ENCODE data around the gene PRDM1. TPM values are rescaled to one million over a fixed set of nuclear protein-coding genes. Genes with fewer than 3 reads are reported as not detected.

The PRDM1 gene
- total RNA-seq, 1 donor from 2014 or later: 0.85 TPM

GRCh38 chr6:106155219-106155830 lies 69.2 kb downstream of the PRDM1 start:
- Histone ChIP-seq H3K27me3 (ENCODE audit: low read depth) (peaks cover 13% of the 10 kb centered on the region), H3K27ac (replicated peaks) (no peak overlapping the region), H3K9me3 (replicated peaks) (no peaks in the 10 kb centered on the region), H3K4me1 (no peaks in the 10 kb centered on the region), H3K36me3 (no peaks in the 10 kb centered on the region), H3K4me3 (no peak overlapping the region)
- no peak for TF ChIP-seq CTCF (IDR thresholded peaks at IDR 0.05; ENCODE audit: borderline replicate concordance)
- intact Hi-C loops (cut with micrococcal nuclease): no loop called here
- no peak for DNase-seq

GRCh38 chr6:106156413-106156812 lies 70.3 kb downstream of the PRDM1 start:
- Histone ChIP-seq H3K27me3 (ENCODE audit: low read depth) (peaks cover 20% of the 10 kb centered on the region), H3K27ac (replicated peaks) (no peak overlapping the region), H3K9me3 (replicated peaks) (no peaks in the 10 kb centered on the region), H3K36me3 (no peaks in the 10 kb centered on the region), H3K4me3 (no peak overlapping the region), H3K4me1 (no peaks in the 10 kb centered on the region)
- intact Hi-C loops (cut with micrococcal nuclease): no loop called here
- no peak for DNase-seq
- no peak for TF ChIP-seq CTCF (IDR thresholded peaks at IDR 0.05; ENCODE audit: borderline replicate concordance)

- H3K9me3 ChIP-seq (replicated peaks): no peaks in the 10 kb centered on the region
- H3K36me3 ChIP-seq: no peaks in the 10 kb centered on the region
- no peak for DNase-seq
- peaks cover 20% of the 10 kb centered on the region for H3K27me3 ChIP-seq (ENCODE audit: low read depth)
- intact Hi-C loops (cut with micrococcal nuclease): no loop called here
- no peak for TF ChIP-seq CTCF (IDR thresholded peaks at IDR 0.05; ENCODE audit: borderline replicate concordance)
- no peak overlapping the region for H3K4me3 ChIP-seq
- H3K27ac ChIP-seq (replicated peaks): no peak overlapping the region
- no peaks in the 10 kb centered on the region for H3K4me1 ChIP-seq
Observed at GRCh38 chr6:106156863-106157262, 70.7 kb downstream of the PRDM1 start.

GRCh38 chr6:106158816-106159215 lies 72.7 kb downstream of the PRDM1 start:
- Histone ChIP-seq H3K27me3 (ENCODE audit: low read depth) (peaks cover 20% of the 10 kb centered on the region), H3K9me3 (replicated peaks) (no peaks in the 10 kb centered on the region), H3K4me3 (no peak overlapping the region), H3K27ac (replicated peaks) (no peak overlapping the region), H3K4me1 (no peaks in the 10 kb centered on the region), H3K36me3 (no peaks in the 10 kb centered on the region)
- no peak for DNase-seq
- TF ChIP-seq CTCF (IDR thresholded peaks at IDR 0.05; ENCODE audit: borderline replicate concordance): no peak
- intact Hi-C loops (cut with micrococcal nuclease): no loop called here

Other genes with a start within 250 kb of the PRDM1 start
- 18.0 TPM for gene ATG5, start 239.4 kb downstream of the PRDM1 start, total RNA-seq